Coronary artery (tissue), 2 donors: Measurements from ENCODE around the gene BUD13.

ENCODE experiments used
- DNase-seq: peaks from one replicate; pipeline ENCODE4 v3.0.0-alpha.2; 2017; ENCODE audit warnings: low spot score
- H3K27ac ChIP-seq, 2 donors: fragments of 200-600 bp; sonication (generic); one replicate each; pipeline ENCODE4 v1.5.1; 2016 to 2019
- H3K4me3 ChIP-seq: fragments of 200-600 bp; sonication (generic); 2 replicates; pipeline ENCODE4 v1.5.1; 2016; ENCODE audit warnings: mild to moderate bottlenecking, moderate library complexity
- TF ChIP-seq, protein P1 (sequence below): fragments of 200-600 bp; sonication (generic); IDR thresholded peaks from one replicate; pipeline ENCODE4 v1.5.1; 2019; ENCODE audit warnings: antibody characterized with exemption

The BUD13 gene

DNA sequence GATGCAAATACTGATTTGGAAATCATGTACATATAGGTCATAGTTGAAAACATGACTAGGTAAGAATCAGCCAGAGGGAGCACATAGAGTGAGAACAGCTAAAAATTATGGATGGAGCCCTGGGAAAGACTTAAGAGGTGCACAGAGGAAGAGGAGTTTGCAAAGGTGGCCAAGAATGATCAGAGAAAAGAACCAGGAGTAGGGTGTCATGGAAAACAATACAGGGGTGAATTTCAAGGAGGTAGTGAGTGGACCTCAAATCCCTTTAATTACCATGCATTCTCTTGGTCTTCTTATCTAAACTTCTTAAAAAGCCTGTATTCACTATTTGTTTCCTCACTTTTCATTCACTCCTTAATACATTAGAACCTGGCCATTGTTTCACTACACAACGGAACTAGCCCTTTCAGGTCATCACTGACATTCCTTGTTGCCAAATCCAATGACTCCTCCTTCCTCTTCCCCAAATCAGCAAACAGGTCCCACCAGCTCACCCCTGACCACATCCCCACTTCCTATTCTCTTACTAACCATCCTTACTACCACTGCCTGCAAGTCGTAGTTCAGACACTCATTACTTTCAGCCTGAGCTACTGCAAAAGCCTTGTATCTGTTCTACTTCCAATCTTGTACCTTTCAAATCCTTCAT, 22.6 kb downstream of the BUD13 start:
- H3K4me3 ChIP-seq: no peak overlapping the region
- TF ChIP-seq, protein P1, sequence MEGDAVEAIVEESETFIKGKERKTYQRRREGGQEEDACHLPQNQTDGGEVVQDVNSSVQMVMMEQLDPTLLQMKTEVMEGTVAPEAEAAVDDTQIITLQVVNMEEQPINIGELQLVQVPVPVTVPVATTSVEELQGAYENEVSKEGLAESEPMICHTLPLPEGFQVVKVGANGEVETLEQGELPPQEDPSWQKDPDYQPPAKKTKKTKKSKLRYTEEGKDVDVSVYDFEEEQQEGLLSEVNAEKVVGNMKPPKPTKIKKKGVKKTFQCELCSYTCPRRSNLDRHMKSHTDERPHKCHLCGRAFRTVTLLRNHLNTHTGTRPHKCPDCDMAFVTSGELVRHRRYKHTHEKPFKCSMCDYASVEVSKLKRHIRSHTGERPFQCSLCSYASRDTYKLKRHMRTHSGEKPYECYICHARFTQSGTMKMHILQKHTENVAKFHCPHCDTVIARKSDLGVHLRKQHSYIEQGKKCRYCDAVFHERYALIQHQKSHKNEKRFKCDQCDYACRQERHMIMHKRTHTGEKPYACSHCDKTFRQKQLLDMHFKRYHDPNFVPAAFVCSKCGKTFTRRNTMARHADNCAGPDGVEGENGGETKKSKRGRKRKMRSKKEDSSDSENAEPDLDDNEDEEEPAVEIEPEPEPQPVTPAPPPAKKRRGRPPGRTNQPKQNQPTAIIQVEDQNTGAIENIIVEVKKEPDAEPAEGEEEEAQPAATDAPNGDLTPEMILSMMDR: no peak
- no peak for DNase-seq
- H3K27ac ChIP-seq: no peak overlapping the region

DNA sequence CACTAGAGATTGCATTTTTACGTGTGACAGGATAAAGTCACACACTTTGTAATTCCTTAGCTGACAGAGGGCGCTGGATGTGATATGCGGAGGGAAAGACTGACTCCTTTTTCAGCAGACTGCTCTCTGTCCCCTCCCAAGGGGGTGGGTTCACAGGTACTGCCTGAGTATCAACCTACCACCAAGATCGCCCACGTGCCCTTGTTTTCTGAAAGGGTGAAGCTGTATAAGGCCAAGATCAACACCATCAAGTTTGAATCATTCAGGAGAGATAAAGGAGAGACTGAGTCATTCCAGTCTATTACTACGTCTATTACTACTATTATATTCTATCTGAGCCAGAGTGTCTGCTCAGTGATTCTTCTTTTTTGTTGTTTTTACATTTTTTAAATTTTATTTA, 30.7 kb downstream of the BUD13 start:
- no peak for DNase-seq
- Histone ChIP-seq H3K4me3 (no peak overlapping the region), H3K27ac (no peak overlapping the region)
- TF ChIP-seq, protein P1: no peak

DNA sequence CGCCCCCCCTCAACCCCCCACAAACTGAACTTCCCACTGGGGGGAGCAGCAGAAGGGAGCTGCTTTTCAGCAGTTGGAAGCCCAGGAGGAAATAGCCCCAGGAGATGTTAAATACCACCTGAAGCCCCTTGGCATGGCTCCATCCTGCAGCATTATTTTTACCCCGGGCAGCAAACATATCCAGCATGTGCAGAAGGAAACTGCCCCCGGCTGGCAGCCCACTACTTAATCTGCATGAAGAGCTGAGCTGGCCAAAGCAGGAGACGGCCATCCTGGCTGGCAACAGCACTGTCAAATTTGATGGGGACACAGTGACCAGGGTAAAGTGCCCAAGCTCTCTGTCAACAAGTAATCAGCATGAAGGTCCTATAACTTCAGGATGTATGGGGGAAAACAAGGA, 32.0 kb downstream of the BUD13 start:
- DNase-seq: no peak
- no peak overlapping the region for H3K4me3 ChIP-seq
- TF ChIP-seq, protein P1: no peak
- no peak overlapping the region for H3K27ac ChIP-seq

DNA sequence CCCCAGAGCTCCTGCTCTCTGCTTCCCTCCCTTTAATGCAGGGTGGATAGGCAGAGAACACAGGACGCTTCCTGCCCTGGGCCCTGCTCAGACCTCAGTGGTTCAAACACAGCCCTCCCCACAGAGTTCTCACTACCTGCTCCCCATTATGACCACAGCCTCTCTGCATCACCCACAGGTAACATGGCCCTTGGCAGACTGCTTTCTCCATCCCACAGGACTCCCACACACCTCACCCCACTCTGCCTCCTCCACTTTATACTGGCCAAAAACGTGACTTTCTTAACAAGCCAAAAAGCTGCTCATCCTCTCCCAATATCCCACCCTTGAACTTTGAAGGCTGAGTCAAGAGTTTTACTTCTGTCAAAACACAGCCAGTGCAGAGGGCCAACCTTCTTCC, 33.8 kb downstream of the BUD13 start:
- no peak overlapping the region for H3K27ac ChIP-seq
- TF ChIP-seq, protein P1: no peak
- DNase-seq: no peak

DNA sequence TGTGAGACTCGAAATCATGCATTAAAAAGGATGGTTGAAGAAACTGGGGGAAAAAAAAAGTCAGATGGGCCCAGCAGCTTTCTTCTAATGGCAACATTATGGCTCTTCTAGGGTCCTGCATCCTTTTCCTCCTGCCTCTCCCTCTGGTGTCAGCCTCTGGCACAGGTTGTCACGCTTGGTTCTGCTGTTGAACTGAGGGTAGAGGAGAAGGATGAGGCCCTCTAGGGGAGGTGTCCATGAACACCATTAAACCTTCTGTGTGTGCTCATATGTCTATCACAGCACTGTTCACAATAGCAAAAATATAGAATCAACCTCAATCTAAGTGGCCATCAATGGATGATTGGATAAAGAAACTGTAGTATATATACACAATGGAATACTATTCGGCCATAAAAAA, 36.0 kb downstream of the BUD13 start:
- Histone ChIP-seq H3K27ac (no peak overlapping the region), H3K4me3 (no peak overlapping the region)
- DNase-seq: no peak
- TF ChIP-seq, protein P1: no peak

More for the DNA sequence above, 33.8 kb downstream of the BUD13 start:
- no peak overlapping the region for H3K4me3 ChIP-seq

DNA sequence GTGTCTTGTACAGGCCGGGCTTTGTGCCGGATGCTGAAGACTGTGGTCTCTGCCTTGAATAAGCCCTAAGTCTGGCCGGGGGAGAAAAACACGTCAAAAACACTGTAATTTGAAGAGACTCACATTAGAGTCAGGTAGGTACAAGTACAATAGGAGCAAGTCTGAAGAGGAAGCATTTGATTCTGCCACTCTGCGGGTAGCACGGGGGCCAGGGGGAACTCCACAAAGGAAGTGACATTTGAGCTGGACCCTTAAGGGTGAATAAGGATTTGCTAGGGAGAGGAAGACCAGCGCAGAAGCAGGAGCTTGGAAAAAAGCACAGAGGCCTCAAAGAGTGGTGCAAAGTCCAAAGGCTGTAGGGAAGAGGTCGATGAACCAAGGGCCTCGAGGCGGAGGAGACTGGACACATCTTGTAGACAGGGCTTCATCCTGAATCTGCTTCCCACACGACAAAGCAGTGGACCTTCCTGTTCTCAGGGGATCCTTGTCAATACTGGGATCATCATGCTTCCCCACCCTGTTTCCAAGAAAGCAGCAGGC, 38.7 kb downstream of the BUD13 start:
- peak; percentile 22 for DNase-seq
- TF ChIP-seq, protein P1: no peak

More for the DNA sequence above, 38.7 kb downstream of the BUD13 start:
- Histone ChIP-seq H3K27ac (no peak overlapping the region), H3K4me3 (no peak overlapping the region)
